HEK293 (cell line): ENCODE data around the gene CAPN10.

Experiments used
- CTCF ChIP-seq: fragments of 450-650 bp; formaldehyde crosslinking; IDR thresholded peaks from 2 replicates; pipeline ENCODE4 v1.5.1; 2016; ENCODE audit warnings: missing biosample characterization, missing genetic modification characterization
- ZNF558 ChIP-seq: fragments of 450-650 bp; formaldehyde crosslinking; IDR thresholded peaks from 2 replicates; pipeline ENCODE4 v1.5.1; 2016; ENCODE audit warnings: missing biosample characterization, missing genetic modification characterization

- TF ChIP-seq ZNF558 (tag by site-specific recombination) (no peak), CTCF (no peak)
Measured at GRCh38 chr2:240596491-240596931, 10.0 kb downstream of the CAPN10 start.
